Measurements from ENCODE around the gene SPDYE4.

GRCh38 chr17:8803531-8804420 is 45.4 kb upstream of the SPDYE4 start:
- TF ChIP-seq POLR2AphosphoS5 (IDR thresholded peaks at IDR 0.05; ENCODE audit: borderline replicate concordance, low read depth, low read length) (no peak), EZH2 (IDR thresholded peaks at IDR 0.05) (no peak), FOXP2 (optimal IDR thresholded peaks at IDR 0.05; ENCODE audit: control extremely low read depth, extremely low read length, insufficient read depth) (no peak)
